WERI-Rb-1 (cell line): ENCODE results near the gene RPLP1.

Experiments used
- DNase-seq: peaks from one replicate; pipeline ENCODE4 v3.0.0-alpha.2; 2020
- H3K27ac ChIP-seq: fragments of 250-450 bp; sonication (Bioruptor Pico); 2 replicates; pipeline ENCODE4 v1.5.1; 2020; ENCODE audit warnings: mild to moderate bottlenecking, moderate library complexity
- H3K27me3 ChIP-seq: fragments of 250-450 bp; sonication (Bioruptor Pico); 2 replicates; pipeline ENCODE4 v1.5.1; 2021; ENCODE audit warnings: mild to moderate bottlenecking, low read depth, moderate library complexity; ENCODE audit not compliant: insufficient read depth, severe bottlenecking
- H3K36me3 ChIP-seq: fragments of 250-450 bp; sonication (Bioruptor Pico); 2 replicates; pipeline ENCODE4 v1.5.1; 2020; ENCODE audit warnings: mild to moderate bottlenecking, moderate library complexity
- H3K4me3 ChIP-seq: 2 replicates; pipeline ENCODE4 v1.5.1; 2011; ENCODE audit warnings: low read depth, mild to moderate bottlenecking, control low read depth, low read length
- H3K9me3 ChIP-seq: fragments of 250-450 bp; sonication (Bioruptor Pico); 2 replicates; pipeline ENCODE4 v1.5.1; 2021; ENCODE audit warnings: mild to moderate bottlenecking, moderate library complexity; ENCODE audit not compliant: severe bottlenecking
- TF ChIP-seq, protein P1 (sequence below): IDR thresholded peaks from 2 replicates; pipeline ENCODE4 v1.5.1; 2011; ENCODE audit warnings: low read depth, mild to moderate bottlenecking, control low read depth, inconsistent platforms, low read length

Gene RPLP1

GRCh38 chr15:69472046-69472445 is 19.4 kb downstream of the RPLP1 start:
- DNase-seq, result no peak
- no peak overlapping the region for H3K27ac ChIP-seq
- no peaks in the 10 kb centered on the region for H3K27me3 ChIP-seq
- TF ChIP-seq, protein P1, sequence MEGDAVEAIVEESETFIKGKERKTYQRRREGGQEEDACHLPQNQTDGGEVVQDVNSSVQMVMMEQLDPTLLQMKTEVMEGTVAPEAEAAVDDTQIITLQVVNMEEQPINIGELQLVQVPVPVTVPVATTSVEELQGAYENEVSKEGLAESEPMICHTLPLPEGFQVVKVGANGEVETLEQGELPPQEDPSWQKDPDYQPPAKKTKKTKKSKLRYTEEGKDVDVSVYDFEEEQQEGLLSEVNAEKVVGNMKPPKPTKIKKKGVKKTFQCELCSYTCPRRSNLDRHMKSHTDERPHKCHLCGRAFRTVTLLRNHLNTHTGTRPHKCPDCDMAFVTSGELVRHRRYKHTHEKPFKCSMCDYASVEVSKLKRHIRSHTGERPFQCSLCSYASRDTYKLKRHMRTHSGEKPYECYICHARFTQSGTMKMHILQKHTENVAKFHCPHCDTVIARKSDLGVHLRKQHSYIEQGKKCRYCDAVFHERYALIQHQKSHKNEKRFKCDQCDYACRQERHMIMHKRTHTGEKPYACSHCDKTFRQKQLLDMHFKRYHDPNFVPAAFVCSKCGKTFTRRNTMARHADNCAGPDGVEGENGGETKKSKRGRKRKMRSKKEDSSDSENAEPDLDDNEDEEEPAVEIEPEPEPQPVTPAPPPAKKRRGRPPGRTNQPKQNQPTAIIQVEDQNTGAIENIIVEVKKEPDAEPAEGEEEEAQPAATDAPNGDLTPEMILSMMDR, result no peak
- no peaks in the 10 kb centered on the region for H3K36me3 ChIP-seq
- H3K4me3 ChIP-seq, result no peak overlapping the region
- H3K9me3 ChIP-seq, result no peaks in the 10 kb centered on the region

GRCh38 chr15:69472562-69472961 is 19.9 kb downstream of the RPLP1 start:
- Histone ChIP-seq H3K27ac (no peak overlapping the region), H3K36me3 (no peaks in the 10 kb centered on the region), H3K9me3 (no peaks in the 10 kb centered on the region), H3K4me3 (no peak overlapping the region), H3K27me3 (no peaks in the 10 kb centered on the region)
- no peak for DNase-seq
- TF ChIP-seq, protein P1, result no peak

DNA sequence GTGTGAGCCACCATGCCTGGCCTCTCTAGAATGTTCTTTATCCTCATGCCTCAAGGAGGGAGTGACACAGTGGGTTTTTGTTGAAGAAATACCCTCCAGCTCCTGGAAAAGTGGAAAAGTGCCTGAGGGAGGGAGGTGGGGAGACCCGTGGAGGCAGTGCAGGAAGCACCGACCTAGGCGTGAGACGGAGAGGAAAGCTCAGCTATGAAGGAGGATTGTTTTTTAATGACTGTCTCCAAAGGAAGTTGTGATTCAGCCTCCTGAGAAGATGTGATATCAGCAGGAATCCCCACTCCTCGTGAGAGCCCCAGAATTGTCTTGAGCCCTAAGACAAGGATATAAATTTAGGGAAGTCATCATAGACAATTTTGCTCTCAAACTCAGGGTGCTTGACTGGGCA is 21.7 kb downstream of the RPLP1 start:
- H3K36me3 ChIP-seq, result no peaks in the 10 kb centered on the region
- H3K27ac ChIP-seq, result no peak overlapping the region
- no peaks in the 10 kb centered on the region for H3K9me3 ChIP-seq
- no peaks in the 10 kb centered on the region for H3K27me3 ChIP-seq
- no peak for DNase-seq
- TF ChIP-seq, protein P1, result no peak
- H3K4me3 ChIP-seq, result no peak overlapping the region

DNA sequence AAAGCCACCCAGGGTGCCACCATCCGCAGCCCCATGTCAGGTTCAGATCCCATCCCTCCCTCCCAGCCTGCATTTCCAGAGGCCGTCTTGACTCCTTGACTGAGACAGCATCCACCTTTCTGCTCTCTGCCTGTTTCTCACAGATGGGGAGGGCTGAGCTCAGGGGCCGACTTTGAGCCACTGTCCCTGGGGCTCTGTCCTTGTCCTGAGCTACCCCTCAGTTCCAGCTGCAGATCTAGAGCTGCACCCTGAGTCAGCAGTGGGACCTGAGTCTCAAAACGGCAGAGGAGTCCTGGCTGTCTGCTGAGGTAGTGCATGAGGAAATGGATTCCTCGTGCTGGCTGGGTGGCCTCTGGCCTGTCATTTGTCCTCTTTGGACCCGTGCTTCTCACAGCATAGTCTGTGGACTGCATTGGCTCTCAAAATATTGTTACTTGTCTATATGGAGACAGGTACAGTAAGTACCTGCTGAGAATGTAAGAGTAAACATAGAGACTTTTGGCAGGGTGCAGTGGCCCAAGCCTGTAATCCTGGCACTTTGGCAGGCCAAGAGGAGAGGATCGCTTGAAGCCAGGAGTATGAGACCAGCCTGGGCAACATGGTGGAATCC is 22.3 kb downstream of the RPLP1 start:
- Histone ChIP-seq H3K36me3 (no peaks in the 10 kb centered on the region), H3K4me3 (no peak overlapping the region), H3K27me3 (no peaks in the 10 kb centered on the region), H3K27ac (no peak overlapping the region), H3K9me3 (no peaks in the 10 kb centered on the region)
- TF ChIP-seq, protein P1, result no peak
- DNase-seq, result no peak

DNA sequence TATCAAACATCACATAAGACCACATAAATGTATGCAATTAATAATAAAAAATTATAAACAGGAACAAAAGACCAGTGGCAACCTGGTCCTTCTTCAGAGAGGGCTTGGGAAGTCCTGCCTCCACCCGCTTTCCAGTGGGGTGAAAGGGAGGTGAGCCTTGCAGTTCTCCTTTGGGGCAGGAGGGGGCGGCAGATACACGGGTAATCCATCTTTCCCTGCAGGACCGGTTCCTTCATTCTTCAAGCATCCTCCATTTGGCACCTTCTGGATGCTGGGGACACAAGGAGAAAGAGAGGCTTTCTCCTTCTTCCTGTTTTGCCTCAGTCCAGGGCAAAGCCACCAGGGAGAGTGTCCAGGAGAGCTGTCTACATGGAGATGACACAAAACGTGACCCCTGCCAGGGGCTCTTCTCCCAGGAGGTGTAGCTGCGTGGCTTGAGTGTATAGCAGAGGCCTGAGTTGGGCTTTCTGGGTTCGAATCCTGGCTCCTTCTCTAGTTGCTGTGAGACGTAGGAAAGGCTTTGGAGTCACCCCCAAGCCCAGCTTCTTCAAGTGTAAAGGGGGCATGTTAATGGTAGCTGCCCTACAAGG is 23.2 kb downstream of the RPLP1 start:
- DNase-seq, result peak; percentile 74
- H3K4me3 ChIP-seq, result no peak overlapping the region
- H3K9me3 ChIP-seq, result peaks cover 3% of the 10 kb centered on the region
- H3K36me3 ChIP-seq, result no peaks in the 10 kb centered on the region
- no peak overlapping the region for H3K27ac ChIP-seq
- TF ChIP-seq, protein P1, result peak; percentile 93
- H3K27me3 ChIP-seq, result no peaks in the 10 kb centered on the region
